Hepatocyte (in vitro differentiated cells): Measurements from ENCODE around the gene LMAN2.

Experiments
- CTCF ChIP-seq: fragments of 200-600 bp; sonication (generic); IDR thresholded peaks from 2 replicates; pipeline ENCODE4 v1.5.1; 2016; ENCODE audit warnings: antibody characterized with exemption, mild to moderate bottlenecking; ENCODE audit not compliant: poor library complexity
- EZH2phosphoT487 ChIP-seq: fragments of 200-600 bp; sonication (generic); IDR thresholded peaks from one replicate; pipeline ENCODE4 v1.6.1; 2018; ENCODE audit warnings: antibody characterized with exemption, mild to moderate bottlenecking, low read depth, moderate library complexity; ENCODE audit not compliant: unreplicated experiment, severe bottlenecking

DNA sequence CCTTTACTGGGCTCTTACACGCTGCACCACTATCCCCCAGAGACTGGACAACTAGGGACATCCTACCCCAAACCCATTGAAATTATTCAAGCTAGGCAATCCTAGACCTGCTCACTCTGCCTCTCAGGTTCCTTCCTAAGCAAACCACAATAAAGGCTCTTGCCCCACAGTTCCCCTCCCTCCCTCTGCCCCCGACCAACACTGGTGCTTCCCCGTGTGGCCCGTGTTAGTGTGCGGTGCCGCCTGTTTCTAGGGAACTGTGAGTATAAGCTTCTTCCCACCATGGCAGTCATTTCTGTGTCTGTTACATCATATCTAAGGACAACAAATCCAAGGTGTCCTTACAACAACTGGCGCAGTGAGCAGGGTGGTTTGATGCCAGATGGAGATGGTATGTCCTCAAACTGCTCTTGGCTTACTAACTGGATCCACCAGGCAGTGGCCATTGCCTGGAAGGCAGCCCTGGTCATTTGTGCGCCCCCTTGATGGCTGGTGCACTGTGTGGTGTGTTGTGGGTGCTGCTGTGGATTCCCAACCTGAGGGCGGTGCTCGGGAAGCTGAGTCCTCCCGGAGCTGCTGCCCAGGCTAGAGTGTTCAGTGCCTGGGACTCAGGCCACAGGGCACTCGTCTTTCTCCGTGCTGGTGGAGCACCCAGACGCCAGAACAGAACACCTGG is 31.4 kb downstream of the LMAN2 start:
- no peak for TF ChIP-seq CTCF
- no peak for TF ChIP-seq EZH2phosphoT487
